Panc1 (cell line): ENCODE data around the gene PDGFD. TPM values are rescaled to one million over a fixed set of nuclear protein-coding genes. Genes with fewer than 3 reads are reported as not detected.

Source experiments
- ATAC-seq: fragments of 200-7000 bp; cut with Tn5 transposase; 2 replicates; pipeline ENCODE4 v1.9.1; 2020; ENCODE audit warnings: mild to moderate bottlenecking, moderate library complexity
- BruUV-seq: library from RNA; stranded (reverse); fragments of 400-500 nt; replicated peaks from 2 replicates; lab custom pipeline; 2021; lab: Mats Ljungman, UMichigan
- CTCF ChIA-PET: fragments of 300-600 bp; sonication (Branson Sonifier 250); formaldehyde crosslinking; loops from one replicate; lab custom pipeline; 2022; ENCODE audit warnings: antibody characterized with exemption; lab: Charles Lee
- POLR2A ChIA-PET: fragments of 300-600 bp; sonication (Branson Sonifier 250); formaldehyde crosslinking; loops from one replicate; lab custom pipeline; 2022; ENCODE audit warnings: antibody characterized with exemption; lab: Charles Lee
- DNase-seq: peaks from one replicate; pipeline ENCODE4 v3.0.0-alpha.2; 2010; ENCODE audit warnings: low read depth, low spot score
- H3K27ac ChIP-seq: 2 replicates; pipeline ENCODE4 v1.5.1; 2011; ENCODE audit warnings: mild to moderate bottlenecking, low read length, inconsistent platforms
- H3K27me3 ChIP-seq: fragments of 200-500 bp; sonication (Bioruptor generic); 2 replicates; pipeline ENCODE4 v1.6.0; 2014; ENCODE audit warnings: low read length, inconsistent platforms; ENCODE audit not compliant: control insufficient read depth, insufficient read depth
- H3K36me3 ChIP-seq: fragments of 200-500 bp; sonication (Bioruptor generic); 2 replicates; pipeline ENCODE4 v1.5.1; 2014; ENCODE audit warnings: inconsistent platforms, mild to moderate bottlenecking, low read length, moderate library complexity; ENCODE audit not compliant: control insufficient read depth, insufficient read depth
- H3K4me1 ChIP-seq: 2 replicates; pipeline ENCODE4 v1.5.1; 2011; ENCODE audit warnings: inconsistent platforms, mild to moderate bottlenecking, low read length, moderate library complexity; ENCODE audit not compliant: control insufficient read depth, insufficient read depth
- H3K4me3 ChIP-seq, 2 experiments: 2 replicates each; pipeline ENCODE4 v1.5.1; 2011 to 2012; ENCODE audit warnings: low read depth in 2 of 2, low read length in 2 of 2, mild to moderate bottlenecking in 2 of 2, inconsistent platforms in 1 of 2, moderate library complexity in 1 of 2
- H3K9me3 ChIP-seq: fragments of 200-500 bp; sonication (Bioruptor generic); 2 replicates; pipeline ENCODE4 v1.5.1; 2014; ENCODE audit warnings: low read depth, mild to moderate bottlenecking, inconsistent platforms, low read length, moderate library complexity; ENCODE audit not compliant: control insufficient read depth, insufficient read depth
- POLR2AphosphoS5 ChIP-seq: IDR thresholded peaks from 2 replicates; pipeline ENCODE4 v1.6.1; 2012; ENCODE audit warnings: mild to moderate bottlenecking, low read depth, low read length, moderate library complexity
- SIN3A ChIP-seq: IDR thresholded peaks from 2 replicates; pipeline ENCODE4 v1.6.1; 2012; ENCODE audit warnings: low read depth, mild to moderate bottlenecking, low read length, moderate library complexity, borderline replicate concordance; ENCODE audit not compliant: insufficient read depth
- TCF7L2 ChIP-seq: IDR thresholded peaks from 2 replicates; pipeline ENCODE4 v1.6.1; 2011; ENCODE audit warnings: mild to moderate bottlenecking, low read depth, low read length, inconsistent platforms
- in situ Hi-C: cut with HindIII; loops from 2 replicates; pipeline ENCODE4 v1.10.0; 2016; ENCODE audit warnings: low sequenced_read_pairs, low pct_unique_long_range_greater_than_20kb
- intact Hi-C: fragments of 100-400 bp; cut with micrococcal nuclease; formaldehyde crosslinking; loops from one replicate; pipeline ENCODE4 v1.10.0; 2022; ENCODE audit not compliant: unreplicated experiment
- total RNA-seq: library from RNA; stranded (reverse); gene quantifications from one replicate; pipeline ENCODE4 v1.2.1, GENCODE V29; 2021; ENCODE audit not compliant: unreplicated experiment
- TF ChIP-seq, protein P1 (sequence below): fragments of 450-650 bp; IDR thresholded peaks from 2 replicates; pipeline ENCODE4 v1.5.1; 2017; ENCODE audit warnings: mild to moderate bottlenecking
- TF ChIP-seq, protein P2 (sequence below), 2 experiments: IDR thresholded peaks; 2 replicates each; pipeline ENCODE4 v1.6.1; 2011 to 2012; ENCODE audit warnings: low read depth in 2 of 2, control low read depth in 1 of 2, low read length in 1 of 2, mild to moderate bottlenecking in 1 of 2, moderate library complexity in 1 of 2; ENCODE audit not compliant: insufficient read depth in 1 of 2

The PDGFD gene
- total RNA-seq, 1 experiment from 2014 or later, result 1.3 TPM

DNA sequence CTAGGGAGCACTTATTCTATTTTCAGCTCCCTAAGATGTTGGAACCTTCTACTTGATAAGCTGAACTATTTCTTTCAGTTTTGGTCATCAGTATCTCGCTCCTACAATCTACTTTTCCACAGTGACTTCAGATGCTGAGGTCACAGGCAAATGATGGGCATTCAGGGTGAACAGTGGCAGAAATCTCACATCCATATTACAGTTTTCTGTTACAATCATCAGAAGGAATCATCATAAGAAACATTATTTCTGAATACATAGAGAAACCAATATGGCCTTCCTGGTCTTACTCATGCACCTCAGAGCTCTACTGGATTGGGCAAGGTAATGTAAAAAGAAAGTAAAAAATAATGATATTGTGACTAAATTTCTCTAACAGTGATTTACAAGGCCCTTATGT lies 166.9 kb downstream of the PDGFD start:
- ATAC-seq (no peak), DNase-seq (no peak)
- CTCF ChIA-PET, result no interaction called here
- no TSS peak for BruUV-seq
- H3K27ac ChIP-seq, result no peak overlapping the region
- H3K4me3 ChIP-seq, result no peak overlapping the region
- H3K27me3 ChIP-seq, result no peaks in the 10 kb centered on the region
- POLR2A ChIA-PET, result no interaction called here
- H3K36me3 ChIP-seq, result no peaks in the 10 kb centered on the region
- no peaks in the 10 kb centered on the region for H3K4me1 ChIP-seq
- intact Hi-C loops (no loop called here), in situ Hi-C loops (no loop called here)
- TF ChIP-seq, protein P1, sequence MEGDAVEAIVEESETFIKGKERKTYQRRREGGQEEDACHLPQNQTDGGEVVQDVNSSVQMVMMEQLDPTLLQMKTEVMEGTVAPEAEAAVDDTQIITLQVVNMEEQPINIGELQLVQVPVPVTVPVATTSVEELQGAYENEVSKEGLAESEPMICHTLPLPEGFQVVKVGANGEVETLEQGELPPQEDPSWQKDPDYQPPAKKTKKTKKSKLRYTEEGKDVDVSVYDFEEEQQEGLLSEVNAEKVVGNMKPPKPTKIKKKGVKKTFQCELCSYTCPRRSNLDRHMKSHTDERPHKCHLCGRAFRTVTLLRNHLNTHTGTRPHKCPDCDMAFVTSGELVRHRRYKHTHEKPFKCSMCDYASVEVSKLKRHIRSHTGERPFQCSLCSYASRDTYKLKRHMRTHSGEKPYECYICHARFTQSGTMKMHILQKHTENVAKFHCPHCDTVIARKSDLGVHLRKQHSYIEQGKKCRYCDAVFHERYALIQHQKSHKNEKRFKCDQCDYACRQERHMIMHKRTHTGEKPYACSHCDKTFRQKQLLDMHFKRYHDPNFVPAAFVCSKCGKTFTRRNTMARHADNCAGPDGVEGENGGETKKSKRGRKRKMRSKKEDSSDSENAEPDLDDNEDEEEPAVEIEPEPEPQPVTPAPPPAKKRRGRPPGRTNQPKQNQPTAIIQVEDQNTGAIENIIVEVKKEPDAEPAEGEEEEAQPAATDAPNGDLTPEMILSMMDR, result no peak
- no peak for TF ChIP-seq TCF7L2
- TF ChIP-seq POLR2AphosphoS5, result no peak
- no peak for TF ChIP-seq SIN3A
- H3K9me3 ChIP-seq, result no peaks in the 10 kb centered on the region

DNA sequence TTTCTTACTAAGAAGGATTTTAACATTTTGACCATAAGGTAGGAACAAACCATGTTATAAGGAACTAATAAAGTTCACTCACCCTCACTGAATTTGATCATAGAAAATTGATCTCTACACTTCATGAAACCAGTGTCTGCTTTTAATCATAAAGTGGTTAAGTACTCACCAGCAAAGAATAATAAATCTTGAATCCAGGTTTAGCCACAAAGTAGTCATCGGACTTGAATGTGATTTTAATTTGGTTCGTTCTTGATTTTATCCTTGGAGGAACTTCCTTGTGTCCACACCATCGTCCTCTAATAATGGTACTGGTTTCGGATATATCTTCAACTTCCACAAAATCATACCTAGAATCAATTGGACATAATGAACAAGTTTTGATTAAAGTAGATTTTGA lies 168.1 kb downstream of the PDGFD start:
- no peak for TF ChIP-seq SIN3A
- TF ChIP-seq, protein P1, result no peak
- ChIA-PET POLR2A (no interaction called here), CTCF (no interaction called here)
- no peak overlapping the region for H3K27ac ChIP-seq
- in situ Hi-C loops, result no loop called here
- no peak for DNase-seq
- no peaks in the 10 kb centered on the region for H3K4me1 ChIP-seq
- H3K9me3 ChIP-seq, result no peaks in the 10 kb centered on the region
- intact Hi-C loops, result no loop called here
- no peak overlapping the region for H3K4me3 ChIP-seq
- H3K36me3 ChIP-seq, result no peaks in the 10 kb centered on the region
- ATAC-seq, result no peak
- H3K27me3 ChIP-seq, result no peaks in the 10 kb centered on the region
- BruUV-seq, result no TSS peak

DNA sequence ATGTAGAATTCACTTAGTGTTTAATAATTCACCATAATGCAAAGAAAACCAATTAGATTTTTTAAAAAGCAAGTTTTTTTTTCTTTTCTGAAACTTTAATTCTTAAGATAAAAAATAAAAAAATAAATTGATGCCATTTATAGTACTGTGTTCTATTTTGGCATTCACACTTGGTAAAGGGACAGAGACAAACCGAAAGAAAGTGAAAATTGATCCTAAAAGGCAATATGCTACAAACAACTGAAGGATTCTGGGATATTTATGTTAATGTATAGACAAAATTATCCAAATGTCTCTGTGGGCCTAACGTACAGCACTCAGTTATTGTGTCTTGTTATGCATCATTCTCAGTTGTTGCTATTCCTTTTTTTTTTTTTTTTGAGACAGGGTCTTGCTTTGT lies 169.4 kb downstream of the PDGFD start:
- Histone ChIP-seq H3K27me3 (no peaks in the 10 kb centered on the region), H3K4me3 (no peak overlapping the region), H3K9me3 (no peaks in the 10 kb centered on the region), H3K4me1 (no peaks in the 10 kb centered on the region), H3K27ac (no peak overlapping the region), H3K36me3 (no peaks in the 10 kb centered on the region)
- CTCF ChIA-PET, result no interaction called here
- DNase-seq, result no peak
- in situ Hi-C loops (no loop called here), intact Hi-C loops (no loop called here)
- TF ChIP-seq POLR2AphosphoS5 (no peak), SIN3A (no peak), TCF7L2 (no peak)
- TF ChIP-seq, protein P1, result no peak
- TF ChIP-seq, protein P2, sequence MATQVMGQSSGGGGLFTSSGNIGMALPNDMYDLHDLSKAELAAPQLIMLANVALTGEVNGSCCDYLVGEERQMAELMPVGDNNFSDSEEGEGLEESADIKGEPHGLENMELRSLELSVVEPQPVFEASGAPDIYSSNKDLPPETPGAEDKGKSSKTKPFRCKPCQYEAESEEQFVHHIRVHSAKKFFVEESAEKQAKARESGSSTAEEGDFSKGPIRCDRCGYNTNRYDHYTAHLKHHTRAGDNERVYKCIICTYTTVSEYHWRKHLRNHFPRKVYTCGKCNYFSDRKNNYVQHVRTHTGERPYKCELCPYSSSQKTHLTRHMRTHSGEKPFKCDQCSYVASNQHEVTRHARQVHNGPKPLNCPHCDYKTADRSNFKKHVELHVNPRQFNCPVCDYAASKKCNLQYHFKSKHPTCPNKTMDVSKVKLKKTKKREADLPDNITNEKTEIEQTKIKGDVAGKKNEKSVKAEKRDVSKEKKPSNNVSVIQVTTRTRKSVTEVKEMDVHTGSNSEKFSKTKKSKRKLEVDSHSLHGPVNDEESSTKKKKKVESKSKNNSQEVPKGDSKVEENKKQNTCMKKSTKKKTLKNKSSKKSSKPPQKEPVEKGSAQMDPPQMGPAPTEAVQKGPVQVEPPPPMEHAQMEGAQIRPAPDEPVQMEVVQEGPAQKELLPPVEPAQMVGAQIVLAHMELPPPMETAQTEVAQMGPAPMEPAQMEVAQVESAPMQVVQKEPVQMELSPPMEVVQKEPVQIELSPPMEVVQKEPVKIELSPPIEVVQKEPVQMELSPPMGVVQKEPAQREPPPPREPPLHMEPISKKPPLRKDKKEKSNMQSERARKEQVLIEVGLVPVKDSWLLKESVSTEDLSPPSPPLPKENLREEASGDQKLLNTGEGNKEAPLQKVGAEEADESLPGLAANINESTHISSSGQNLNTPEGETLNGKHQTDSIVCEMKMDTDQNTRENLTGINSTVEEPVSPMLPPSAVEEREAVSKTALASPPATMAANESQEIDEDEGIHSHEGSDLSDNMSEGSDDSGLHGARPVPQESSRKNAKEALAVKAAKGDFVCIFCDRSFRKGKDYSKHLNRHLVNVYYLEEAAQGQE (IDR thresholded peaks at IDR 0.05; ENCODE audit: insufficient read depth in 1 of 2, low read depth in 2 of 2, low read length in 1 of 2), result no peak
- POLR2A ChIA-PET, result no interaction called here
- no peak for ATAC-seq
- no TSS peak for BruUV-seq
